Spleen (tissue), 11 donors: Measurements from ENCODE around the gene DNAJC16. TPM values are rescaled to one million over a fixed set of nuclear protein-coding genes. Genes with fewer than 3 reads are reported as not detected.
A peak's percentile ranks its signal among the peaks of the same experiment; 100 is the strongest.
"Not testable (repeated sequence)": the region's sequence is repeated elsewhere in the genome, so short reads cannot be mapped to it uniquely, and the experiment has no call there.

Source experiments
- DNase-seq: peaks from one replicate; pipeline ENCODE4 v3.0.0-alpha.2; 2020
- H3K27ac ChIP-seq, 8 donors: fragments of 200-600 bp; sonication (generic) in 7 of 8; 1 replicate in 4 of 8; 2 replicates in 4 of 8; pipeline versions ENCODE4 v1.5.0 to v1.8.0; 2016 to 2021; ENCODE audit warnings: inconsistent platforms in 4 of 8, mild to moderate bottlenecking in 4 of 8, moderate library complexity in 1 of 8
- H3K27me3 ChIP-seq, 7 donors: fragments of 200-600 bp; sonication (generic) in 6 of 7; replicated peaks in 1 of 7; 1 replicate in 4 of 7; 2 replicates in 3 of 7; pipeline versions ENCODE4 v1.5.0 to v1.8.0; 2016 to 2021; ENCODE audit warnings: inconsistent platforms in 3 of 7, mild to moderate bottlenecking in 1 of 7
- H3K36me3 ChIP-seq, 6 donors: fragments of 200-600 bp; sonication (generic) in 5 of 6; 1 replicate in 4 of 6; 2 replicates in 2 of 6; pipeline versions ENCODE4 v1.5.0 to v1.8.0; 2016 to 2021; ENCODE audit warnings: inconsistent platforms in 2 of 6
- H3K4me1 ChIP-seq, 6 donors: fragments of 200-600 bp; sonication (generic) in 5 of 6; 1 replicate in 3 of 6; 2 replicates in 3 of 6; pipeline versions ENCODE4 v1.5.0 to v1.8.0; 2016 to 2021; ENCODE audit warnings: inconsistent platforms in 3 of 6
- H3K4me3 ChIP-seq, 8 donors: fragments of 200-600 bp; sonication (generic) in 7 of 8; 1 replicate in 4 of 8; 2 replicates in 4 of 8; pipeline versions ENCODE4 v1.5.0 to v1.8.0; 2016 to 2021; ENCODE audit warnings: inconsistent platforms in 4 of 8, mild to moderate bottlenecking in 4 of 8, moderate library complexity in 2 of 8
- H3K9me3 ChIP-seq, 8 donors: fragments of 200-600 bp; sonication (generic) in 7 of 8; 1 replicate in 4 of 8; 2 replicates in 4 of 8; pipeline versions ENCODE4 v1.5.0 to v1.8.0; 2016 to 2021; ENCODE audit warnings: inconsistent platforms in 4 of 8
- CTCF ChIP-seq, 11 experiments: fragments of 200-600 bp in 7 of 11; fragments of 450-650 bp in 4 of 11; sonication (generic) in 4 of 11; IDR thresholded peaks in 8 of 11; conservative IDR thresholded peaks in 3 of 11; 1 replicate in 7 of 11; 2 replicates in 4 of 11; pipeline versions ENCODE4 v1.4.0 to v1.8.0; 2016 to 2021; ENCODE audit warnings: antibody characterized with exemption in 11 of 11, inconsistent platforms in 4 of 11, mild to moderate bottlenecking in 1 of 11
- POLR2A ChIP-seq, 3 donors: fragments of 450-650 bp; IDR thresholded peaks; one replicate each; pipeline ENCODE4 v1.5.1; 2017; ENCODE audit warnings: antibody characterized with exemption in 3 of 3, mild to moderate bottlenecking in 1 of 3
- POLR2AphosphoS5 ChIP-seq, 3 donors: sonication (generic); formaldehyde crosslinking; IDR thresholded peaks; one replicate each; pipeline ENCODE4 v1.5.1; 2017; ENCODE audit warnings: antibody characterized with exemption in 3 of 3
- WGBS, 5 donors: extraction: QIAGEN DNeasy Blood & Tissue Kit in 3 of 5; methylation state at CpG; one replicate each; pipeline versions ENCODE4 v1.1.5 to v1.1.7; 2013 to 2018; 5-methylcytosine and 5-hydroxymethylcytosine counted together
- intact Hi-C: fragments of 100-400 bp; cut with DNase I; formaldehyde crosslinking; loops from one replicate; pipeline ENCODE4 v1.15.0; 2023; ENCODE audit warnings: low total_unique reads
- polyA plus RNA-seq, 3 donors: library from polyadenylated mRNA; stranded (reverse); fragments of 200-250 nt; gene quantifications; one replicate each; pipeline ENCODE4 v1.2.1, GENCODE V29; 2013
- total RNA-seq, 7 donors: library from RNA; depleted of rRNA in 3 of 7; stranded (reverse); fragments of >200 nt in 3 of 7; fragmentation: NEBNext Ultra II Directional in 4 of 7; extraction: Animal tissue kit (Norgen Biotek cat#: 25700) in 4 of 7; gene quantifications; one replicate each; pipeline versions ENCODE4 v1.1.0 to v1.2.1, GENCODE V29; 2016 to 2021
- donor health status: healthy with polysubstance abuse.
- donor health status: DM: no; HTN: no; CAD: no; lungs with moderate emphysema.
- donor health status: DM: no; HTN: no; CAD: no.
- donor health status: Bipolar disorder and iron deficiency.
- donor health status: healthy.
- donor health status: DM: no; HTN: no; CAD: no.
- donor health status: DM: yes; HTN: yes; CAD: no.

Gene DNAJC16
- total and polyA plus RNA-seq, 10 donors, result 3.7 to 23.0 (median 18.0) TPM

- Histone ChIP-seq H3K4me3 (no peak overlapping the region), H3K27me3 (no peaks in the 10 kb centered on the region), H3K27ac (no peak overlapping the region), H3K4me1 (peaks cover 0 to 15% (median 11%) of the 10 kb centered on the region in 6 donors), H3K36me3 (peaks cover 0 to 67% (median 3%) of the 10 kb centered on the region in 6 donors), H3K9me3 (no peaks in the 10 kb centered on the region)
- DNase-seq, result peak; percentile 6
- no peak for TF ChIP-seq POLR2A (IDR thresholded peaks at IDR 0.05)
- TF ChIP-seq POLR2AphosphoS5 (IDR thresholded peaks at IDR 0.05), result no peak
- TF ChIP-seq CTCF (IDR thresholded peaks at IDR 0.05 in 8 of 11, conservative IDR thresholded peaks at IDR 0.05 in 3 of 11), result no peak
- WGBS, 5 donors, result 87 to 93% (median 90%) methylated on average over 3 of the region's 3 CpGs
- intact Hi-C loops, result no loop called here
Observed at GRCh38 chr1:15513919-15514318, 12.7 kb upstream of the DNAJC16 start.

GRCh38 chr1:15514557-15514956 lies 12.1 kb upstream of the DNAJC16 start:
- H3K4me3 ChIP-seq, intact Hi-C loops, H3K9me3 ChIP-seq, H3K27me3 ChIP-seq: not testable (repeated sequence)
- 83 to 94% (median 90%) methylated on average over 5 of the region's 5 CpGs for WGBS, 5 donors
- peak; percentile 9 for DNase-seq
- peaks cover 0 to 15% (median 11%) of the 10 kb centered on the region in 6 donors for H3K4me1 ChIP-seq
- H3K36me3 ChIP-seq, result peaks cover 0 to 67% (median 3%) of the 10 kb centered on the region in 6 donors
- H3K27ac ChIP-seq, result peak overlapping the region in 2 of 8 donors; percentile 51 to 52

- peak; percentile 17 for DNase-seq
- peaks cover 0 to 67% (median 3%) of the 10 kb centered on the region in 6 donors for H3K36me3 ChIP-seq
- TF ChIP-seq POLR2A (IDR thresholded peaks at IDR 0.05) (no peak), CTCF (IDR thresholded peaks at IDR 0.05 in 8 of 11, conservative IDR thresholded peaks at IDR 0.05 in 3 of 11) (no peak), POLR2AphosphoS5 (IDR thresholded peaks at IDR 0.05) (no peak)
- 22 to 35% (median 28%) methylated on average over 2 of the region's 2 CpGs for WGBS, 5 donors
- H3K27me3 ChIP-seq, result no peaks in the 10 kb centered on the region
- intact Hi-C loops, result no loop called here
- no peak overlapping the region for H3K4me3 ChIP-seq
- peak overlapping the region in 4 of 8 donors; percentile 20 to 52 (median 42) for H3K27ac ChIP-seq
- H3K9me3 ChIP-seq, result no peaks in the 10 kb centered on the region
- H3K4me1 ChIP-seq, result peaks cover 0 to 15% (median 11%) of the 10 kb centered on the region in 6 donors
Observed at GRCh38 chr1:15515022-15515663, 11.5 kb upstream of the DNAJC16 start.

- intact Hi-C loops, result loop anchor here (10.0 kb wide), 1 partner anchor 95 kb away; the partner anchor contains the start of gene DDI2
Observed at GRCh38 chr1:15519625-15520024, 7.0 kb upstream of the DNAJC16 start.

GRCh38 chr1:15521206-15521906 lies 5.3 kb upstream of the DNAJC16 start:
- intact Hi-C loops, result loop anchor here (10.0 kb wide), 1 partner anchor 93 kb away; the partner anchor contains the start of gene DDI2
- H3K4me3 ChIP-seq, H3K27me3 ChIP-seq, H3K9me3 ChIP-seq, H3K27ac ChIP-seq: not testable (repeated sequence)
- Histone ChIP-seq H3K4me1 (peaks cover 13 to 38% (median 27%) of the 10 kb centered on the region in 6 donors), H3K36me3 (peaks cover 0 to 20% (median 2%) of the 10 kb centered on the region in 6 donors)
- 86 to 91% (median 89%) methylated on average over 17 of the region's 17 CpGs for WGBS, 5 donors
- peak; percentile 64 for DNase-seq

More at GRCh38 chr1:15519625-15520024, 7.0 kb upstream of the DNAJC16 start:
- TF ChIP-seq POLR2AphosphoS5 (IDR thresholded peaks at IDR 0.05) (no peak), POLR2A (IDR thresholded peaks at IDR 0.05) (no peak), CTCF (IDR thresholded peaks at IDR 0.05 in 8 of 11, conservative IDR thresholded peaks at IDR 0.05 in 3 of 11) (no peak)
- Histone ChIP-seq H3K27me3 (no peaks in the 10 kb centered on the region), H3K9me3 (no peaks in the 10 kb centered on the region), H3K4me1 (peaks cover 6 to 36% (median 25%) of the 10 kb centered on the region in 6 donors), H3K36me3 (peaks cover 0 to 25% (median 2%) of the 10 kb centered on the region in 6 donors), H3K27ac (no peak overlapping the region), H3K4me3 (no peak overlapping the region)
- no peak for DNase-seq
- WGBS, 5 donors, result 92 to 98% (median 95%) methylated on average over 3 of the region's 3 CpGs
